GM18499 (cell line): ENCODE measurements around the gene LSM14A.
A peak's percentile ranks its signal among the peaks of the same experiment; 100 is the strongest.
"Not testable (repeated sequence)": the region's sequence is repeated elsewhere in the genome, so short reads cannot be mapped to it uniquely, and the experiment has no call there.

Source experiments
- ATAC-seq: cut with Tn5 transposase; IDR thresholded peaks from one replicate; pipeline ENCODE4 v1.9.1; 2021; ENCODE audit warnings: moderate number of reproducible peaks; ENCODE audit not compliant: insufficient read depth, unreplicated experiment

Gene LSM14A

GRCh38 chr19:34224996-34225658 lies 52.8 kb downstream of the LSM14A start:
- ATAC-seq: no peak

GRCh38 chr19:34225659-34226015 lies 53.3 kb downstream of the LSM14A start:
- ATAC-seq: no peak

GRCh38 chr19:34226036-34226435 lies 53.7 kb downstream of the LSM14A start:
- no peak for ATAC-seq

GRCh38 chr19:34228347-34228746 lies 56.0 kb downstream of the LSM14A start:
- no peak for ATAC-seq

- no peak for ATAC-seq
Measured at GRCh38 chr19:34228762-34229161, 56.5 kb downstream of the LSM14A start.

GRCh38 chr19:34229721-34230120 lies 57.4 kb downstream of the LSM14A start:
- ATAC-seq: no peak

GRCh38 chr19:34230820-34231219 lies 58.5 kb downstream of the LSM14A start:
- no peak for ATAC-seq

GRCh38 chr19:34231439-34231838 lies 59.1 kb downstream of the LSM14A start:
- no peak for ATAC-seq

GRCh38 chr19:34232566-34233481 lies 60.5 kb downstream of the LSM14A start:
- ATAC-seq: peak; percentile 51

- ATAC-seq: no peak
Measured at GRCh38 chr19:34235425-34235940, 63.2 kb downstream of the LSM14A start.

- no peak for ATAC-seq
Measured at GRCh38 chr19:34236035-34236987, 64.0 kb downstream of the LSM14A start.

GRCh38 chr19:34237283-34237682 lies 65.0 kb downstream of the LSM14A start:
- no peak for ATAC-seq

- ATAC-seq: no peak
Measured at GRCh38 chr19:34237939-34238338, 65.6 kb downstream of the LSM14A start.

GRCh38 chr19:34241513-34242337 lies 69.4 kb downstream of the LSM14A start:
- no peak for ATAC-seq

GRCh38 chr19:34243138-34243875 lies 71.0 kb downstream of the LSM14A start:
- ATAC-seq: not testable (repeated sequence)

GRCh38 chr19:34243876-34244578 lies 71.7 kb downstream of the LSM14A start:
- no peak for ATAC-seq

GRCh38 chr19:34244611-34245299 lies 72.5 kb downstream of the LSM14A start:
- ATAC-seq: no peak

- no peak for ATAC-seq
Measured at GRCh38 chr19:34246340-34246739, 74.0 kb downstream of the LSM14A start.
